ENCODE results near the gene MARK2.

The MARK2 gene

GRCh38 chr11:63883791-63884190 is 44.9 kb downstream of the MARK2 start:
- no peak for TF ChIP-seq CTCF (IDR thresholded peaks at IDR 0.05; ENCODE audit: borderline replicate concordance, control extremely low read depth, extremely low read depth, insufficient read depth, missing control alignments)
- in situ Hi-C loops (cut with MboI; ENCODE audit: low sequenced_read_pairs, unreplicated experiment), result no loop called here
- no peak for DNase-seq (ENCODE audit: low spot score)

GRCh38 chr11:63884196-63884932 is 45.5 kb downstream of the MARK2 start:
- TF ChIP-seq CTCF (IDR thresholded peaks at IDR 0.05; ENCODE audit: borderline replicate concordance, control extremely low read depth, extremely low read depth, insufficient read depth, missing control alignments), result no peak
- in situ Hi-C loops (cut with MboI; ENCODE audit: low sequenced_read_pairs, unreplicated experiment), result no loop called here
- DNase-seq (ENCODE audit: low spot score), result no peak

GRCh38 chr11:63887386-63887999 is 48.6 kb downstream of the MARK2 start:
- no peak for TF ChIP-seq CTCF (IDR thresholded peaks at IDR 0.05; ENCODE audit: borderline replicate concordance, control extremely low read depth, extremely low read depth, insufficient read depth, missing control alignments)
- DNase-seq (ENCODE audit: low spot score), result no peak
- in situ Hi-C loops (cut with MboI; ENCODE audit: low sequenced_read_pairs, unreplicated experiment), result no loop called here

GRCh38 chr11:63888170-63889086 is 49.5 kb downstream of the MARK2 start:
- in situ Hi-C loops (cut with MboI; ENCODE audit: low sequenced_read_pairs, unreplicated experiment), result no loop called here
- no peak for TF ChIP-seq CTCF (IDR thresholded peaks at IDR 0.05; ENCODE audit: borderline replicate concordance, control extremely low read depth, extremely low read depth, insufficient read depth, missing control alignments)
- DNase-seq (ENCODE audit: low spot score), result peak; percentile 79

- in situ Hi-C loops (cut with MboI; ENCODE audit: low sequenced_read_pairs, unreplicated experiment), result no loop called here
- TF ChIP-seq CTCF (IDR thresholded peaks at IDR 0.05; ENCODE audit: borderline replicate concordance, control extremely low read depth, extremely low read depth, insufficient read depth, missing control alignments), result no peak
- no peak for DNase-seq (ENCODE audit: low spot score)
Measured at GRCh38 chr11:63889344-63889743, 50.4 kb downstream of the MARK2 start.

- in situ Hi-C loops (cut with MboI; ENCODE audit: low sequenced_read_pairs, unreplicated experiment), result no loop called here
- TF ChIP-seq CTCF (IDR thresholded peaks at IDR 0.05; ENCODE audit: borderline replicate concordance, control extremely low read depth, extremely low read depth, insufficient read depth, missing control alignments), result no peak
- no peak for DNase-seq (ENCODE audit: low spot score)
Measured at GRCh38 chr11:63890368-63890767, 51.5 kb downstream of the MARK2 start.
